IPS DF 4.7 (cell line): ENCODE measurements around the gene PREX1.
"Not testable (repeated sequence)": the region's sequence is repeated elsewhere in the genome, so short reads cannot be mapped to it uniquely, and the experiment has no call there.

Experiments used
- DNase-seq: peaks from one replicate; pipeline ENCODE4 v3.0.0-alpha.2; 2013; ENCODE audit warnings: low spot score; ENCODE audit errors: extremely low read depth

Gene PREX1

DNA sequence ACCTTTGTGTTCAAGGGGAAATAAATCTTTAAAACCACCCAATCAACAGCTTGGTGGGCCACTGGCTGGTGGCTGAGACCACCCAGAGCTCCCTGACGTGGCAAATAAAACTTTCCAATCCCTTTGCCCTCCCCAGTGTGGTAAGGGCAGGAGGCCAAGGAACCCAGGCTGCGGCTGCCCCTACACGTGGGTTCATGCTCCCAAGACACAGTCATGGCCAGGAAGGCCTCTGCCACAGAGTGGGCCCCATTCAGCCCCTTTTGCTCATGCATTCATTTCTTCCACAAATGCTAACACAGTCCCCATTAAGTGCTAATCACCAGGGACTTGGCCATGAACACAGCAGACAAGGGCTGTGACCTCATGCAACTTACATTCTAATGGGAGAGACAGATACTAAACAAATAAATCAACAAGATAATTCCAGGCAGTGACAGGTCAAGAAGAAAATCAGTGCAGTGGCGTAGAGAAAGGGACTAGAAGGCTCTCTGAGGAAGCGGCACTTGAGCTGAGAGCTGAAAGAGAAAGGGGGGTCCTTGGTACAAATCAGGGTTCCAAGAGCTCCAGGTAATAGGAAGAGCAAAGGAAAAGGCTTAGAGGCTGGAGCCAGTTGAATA lies 13.8 kb downstream of the PREX1 start:
- DNase-seq: no peak

GRCh38 chr20:48813446-48813747 lies 14.4 kb downstream of the PREX1 start:
- DNase-seq: no peak

DNA sequence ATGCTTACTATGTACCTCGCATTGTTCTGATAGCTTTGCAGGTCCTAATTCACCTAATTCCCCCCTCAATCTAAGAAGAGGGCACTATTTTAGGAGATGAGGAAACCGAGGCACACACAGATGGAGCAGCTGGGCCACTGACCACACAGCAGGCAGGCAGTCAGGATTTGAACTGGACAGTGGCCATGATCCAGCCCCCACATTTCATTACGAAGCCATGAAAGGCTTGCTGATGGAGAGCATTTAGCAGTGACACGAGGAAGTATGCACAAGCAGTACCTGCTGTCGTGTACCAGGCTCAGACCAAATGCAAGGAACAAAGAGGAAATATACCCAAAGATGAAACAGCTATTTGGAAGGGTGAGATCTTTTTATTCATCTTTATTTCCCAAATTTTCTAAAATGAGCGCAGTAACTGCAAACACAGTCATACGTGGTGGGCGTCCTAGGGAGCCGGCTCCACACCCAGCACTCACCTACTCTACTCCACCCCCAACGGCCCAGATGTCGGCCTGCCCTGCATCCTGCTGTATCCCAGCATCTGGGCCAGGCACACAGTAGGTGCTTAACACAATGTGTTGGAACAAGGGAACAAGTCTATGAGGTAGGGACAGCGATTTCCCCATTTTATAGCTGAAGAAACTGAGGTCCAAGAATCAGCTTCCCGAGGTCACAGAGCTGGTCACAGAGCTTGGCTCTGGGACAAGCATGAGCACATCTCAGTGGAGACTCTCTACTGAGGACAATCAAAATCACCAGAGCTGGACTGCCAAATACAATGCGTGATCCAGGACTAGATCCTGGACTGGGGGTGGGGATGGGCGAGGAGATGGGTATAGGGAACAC lies 15.0 kb downstream of the PREX1 start:
- DNase-seq: no peak

- not testable (repeated sequence) for DNase-seq
These were observed 15.7 kb downstream of the PREX1 start for GRCh38 chr20:48812114-48812513.

GRCh38 chr20:48809673-48810072 lies 18.1 kb downstream of the PREX1 start:
- DNase-seq: no peak

GRCh38 chr20:48808382-48809034 lies 19.3 kb downstream of the PREX1 start:
- DNase-seq: no peak

- DNase-seq: no peak
These were observed 20.0 kb downstream of the PREX1 start for GRCh38 chr20:48807586-48808381.

- DNase-seq: no peak
These were observed 20.7 kb downstream of the PREX1 start for GRCh38 chr20:48807051-48807450.

DNA sequence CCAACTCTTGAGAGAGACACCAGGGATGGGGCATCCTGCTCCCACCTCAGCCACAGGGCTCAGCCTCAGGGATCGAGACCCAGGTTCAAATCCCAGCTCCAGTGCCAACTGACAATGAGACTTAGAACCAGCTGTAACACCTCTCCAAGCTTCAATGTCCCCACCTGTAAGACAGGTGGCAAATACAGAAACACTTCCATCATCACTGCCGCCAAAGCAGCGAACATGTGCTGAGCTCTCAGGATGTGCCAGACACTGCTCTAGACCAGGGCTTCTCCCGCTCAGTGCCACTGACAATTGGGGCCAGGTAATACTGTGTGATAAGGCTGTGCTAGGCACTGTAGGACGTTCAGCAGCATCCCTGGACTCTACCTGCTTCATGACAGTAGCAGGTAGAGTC lies 22.1 kb downstream of the PREX1 start:
- DNase-seq: no peak

DNA sequence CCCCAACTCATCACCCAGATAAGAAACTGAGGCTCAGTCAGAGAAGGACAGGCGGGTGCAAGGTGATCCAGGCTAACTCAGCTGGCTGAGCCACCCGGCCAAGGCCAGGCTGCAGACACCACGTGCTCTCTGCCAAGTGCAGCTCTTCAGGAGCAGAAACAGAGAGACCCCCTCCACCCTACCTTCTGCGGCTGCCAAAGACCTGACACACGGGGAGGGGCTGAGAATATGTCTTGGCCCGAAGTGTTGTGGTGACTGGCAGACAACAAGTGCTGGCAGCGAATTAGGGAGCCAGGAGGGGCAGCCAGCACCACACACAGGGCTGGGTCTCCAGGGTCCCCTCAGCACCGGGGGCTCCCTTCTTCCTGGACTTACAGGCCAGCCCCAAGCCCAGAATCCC lies 22.5 kb downstream of the PREX1 start:
- DNase-seq: no peak

DNA sequence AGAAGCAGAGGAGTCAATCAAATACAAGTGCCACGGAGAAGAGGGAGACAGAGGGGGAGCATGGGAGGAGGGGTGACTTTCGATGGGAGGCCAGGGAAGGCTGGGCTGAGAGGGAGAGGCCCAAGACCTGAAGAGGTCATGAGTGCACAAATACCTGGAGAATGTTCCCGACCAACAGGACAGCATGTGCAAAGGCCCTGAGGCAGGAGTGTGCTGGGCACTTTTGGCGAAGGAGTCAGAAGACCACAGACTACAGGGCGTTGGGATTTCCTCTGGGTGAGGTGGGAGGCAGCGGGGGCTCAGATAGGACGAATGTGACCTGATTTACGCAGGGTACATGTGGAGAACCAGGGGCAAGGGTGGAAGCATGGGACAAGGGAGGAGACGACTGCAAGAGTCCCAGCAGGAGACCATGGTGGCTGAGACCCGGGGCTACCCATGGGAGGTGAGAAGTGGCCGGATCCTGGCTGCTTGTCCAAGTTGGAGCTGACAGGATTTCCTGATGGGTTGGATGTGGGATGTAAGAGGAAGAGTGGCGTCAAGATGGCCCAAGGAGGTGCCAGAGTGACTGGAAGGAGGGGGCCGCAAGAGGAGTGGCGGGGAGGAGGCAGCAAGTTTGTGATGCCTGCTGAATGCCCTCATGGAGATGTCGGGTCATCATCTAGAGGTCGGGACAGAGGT lies 23.4 kb downstream of the PREX1 start:
- no peak for DNase-seq

DNA sequence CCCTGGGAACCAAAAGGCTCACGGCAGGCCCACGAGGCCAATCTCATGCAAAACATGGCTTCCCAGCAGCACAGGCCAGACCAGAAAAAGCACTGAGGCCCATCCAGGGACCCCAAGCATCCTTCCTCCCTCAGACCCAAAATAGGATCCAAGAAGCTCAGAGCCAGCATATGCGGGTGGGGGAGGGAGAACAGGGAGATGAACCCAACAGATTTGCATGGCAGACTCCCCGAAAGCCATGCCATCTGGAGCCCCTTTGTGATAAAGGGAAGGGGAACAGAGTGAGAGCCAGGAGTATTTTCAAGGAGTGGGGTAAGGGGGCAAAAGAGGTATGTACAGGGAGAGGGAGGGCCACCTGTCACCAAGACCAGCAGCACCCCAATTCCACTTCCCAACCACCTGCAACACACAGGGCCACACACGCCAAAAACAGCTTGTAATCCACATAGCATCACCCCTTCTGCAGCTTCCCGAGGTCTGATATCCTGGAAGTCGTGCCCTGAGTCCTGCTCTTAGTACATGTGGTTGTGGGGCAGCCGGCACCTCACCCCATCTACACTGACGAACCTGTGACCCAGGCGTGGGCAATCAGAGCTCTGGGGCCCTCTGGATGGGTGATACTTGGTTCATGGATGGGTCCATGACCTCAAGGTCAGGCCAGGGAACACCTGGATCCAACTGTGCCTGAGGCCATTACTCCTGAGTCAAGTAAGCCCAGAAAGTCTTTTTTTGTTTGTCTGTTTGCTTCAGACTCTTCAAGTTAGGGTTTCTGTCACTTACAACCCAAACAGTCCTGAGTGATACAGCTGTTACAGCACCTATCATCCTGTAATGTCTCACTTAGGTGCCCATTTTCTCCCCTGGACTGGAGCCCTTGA lies 24.4 kb downstream of the PREX1 start:
- DNase-seq: no peak

DNA sequence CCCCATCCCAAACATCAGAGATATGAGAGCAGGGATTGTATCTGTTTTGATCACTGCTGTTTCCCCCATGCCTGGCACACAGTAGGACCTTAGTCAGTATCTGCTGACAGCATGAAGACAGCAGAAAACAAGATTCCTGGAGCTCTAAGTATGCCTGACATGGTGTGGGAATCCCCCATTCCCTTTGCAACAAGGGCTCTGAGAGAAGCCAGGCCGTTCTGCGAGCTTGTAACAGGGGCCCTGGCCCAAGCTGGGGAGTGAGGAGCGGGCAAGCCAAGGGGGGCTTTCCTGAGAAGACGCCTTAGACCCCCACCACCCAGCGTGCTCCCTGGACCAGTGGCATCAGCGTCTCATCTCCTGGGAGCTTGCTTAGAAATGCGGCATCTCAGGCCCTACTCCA lies 25.2 kb downstream of the PREX1 start:
- DNase-seq: no peak

GRCh38 chr20:48802216-48802615 lies 25.6 kb downstream of the PREX1 start:
- no peak for DNase-seq

DNA sequence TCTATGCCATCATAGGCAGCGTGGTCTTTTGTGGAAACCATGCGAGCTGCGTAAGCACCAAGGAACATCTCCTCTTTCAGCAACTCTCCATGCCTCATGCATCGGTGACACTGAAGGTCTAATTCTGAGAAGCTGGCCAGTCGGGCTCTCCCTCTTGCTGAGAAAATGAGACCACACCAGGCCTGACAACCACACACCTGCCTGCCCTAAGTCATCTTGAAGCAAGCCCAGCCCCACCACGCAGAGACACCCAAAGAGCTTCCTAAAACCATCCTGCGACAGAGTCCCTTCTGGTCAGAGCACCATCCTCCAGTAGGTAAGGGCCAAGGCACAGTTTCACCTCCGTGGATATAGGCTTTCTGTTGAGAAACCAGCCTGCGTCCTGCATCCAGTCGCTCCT lies 26.6 kb downstream of the PREX1 start:
- no peak for DNase-seq

GRCh38 chr20:48800177-48800576 lies 27.6 kb downstream of the PREX1 start:
- DNase-seq: no peak

GRCh38 chr20:48799328-48800105 lies 28.3 kb downstream of the PREX1 start:
- DNase-seq: no peak

DNA sequence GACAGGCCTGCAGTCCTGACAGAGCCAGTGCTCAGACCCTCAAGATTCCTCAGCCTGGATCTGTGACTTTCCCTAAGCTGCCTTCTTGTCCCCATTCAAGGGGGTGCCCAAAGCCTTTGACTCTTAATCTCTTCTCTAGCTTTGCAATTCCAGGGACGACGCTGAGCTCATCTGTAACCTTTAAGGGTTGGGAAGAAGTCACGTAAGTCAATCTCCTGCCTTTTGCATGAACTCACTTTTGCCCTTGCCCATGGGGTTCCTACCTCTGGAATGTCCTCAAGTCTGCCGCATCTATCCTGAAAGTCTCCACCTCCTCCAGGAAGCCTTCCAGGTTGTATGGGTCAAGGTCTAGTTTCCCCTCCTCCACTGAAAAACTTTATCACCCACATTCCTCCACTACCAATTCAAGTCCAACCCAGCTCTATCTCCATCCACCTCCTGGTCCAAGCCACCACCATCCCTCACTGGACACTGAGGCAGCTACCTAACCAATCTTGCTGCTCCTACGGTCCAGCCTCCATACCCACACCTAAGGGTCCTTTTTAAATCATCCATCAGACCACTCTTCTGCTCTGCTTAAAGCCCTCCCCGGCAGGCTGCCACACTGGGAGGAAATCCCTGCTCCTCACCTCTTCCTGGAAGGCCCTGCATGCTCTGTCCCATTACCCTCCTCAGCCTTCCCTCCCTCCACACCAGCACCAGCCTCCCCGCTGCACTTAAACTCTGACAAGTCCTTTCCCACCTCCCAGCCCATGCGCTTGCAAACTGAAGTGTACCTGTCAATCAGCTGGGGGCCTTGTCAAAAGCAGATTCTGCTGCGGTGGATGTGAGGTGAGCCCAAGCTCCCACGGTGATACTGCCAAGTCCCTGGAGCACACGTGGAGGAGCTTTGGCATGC lies 29.7 kb downstream of the PREX1 start:
- no peak for DNase-seq
